CD4-positive, alpha-beta T cell treated with Interleukin-10 for 1 hour (primary cell): ENCODE data around the gene SHLD1.

ENCODE experiments used
- DNase-seq: peaks from one replicate; pipeline ENCODE4 v3.0.0-alpha.2; 2020

The SHLD1 gene

GRCh38 chr20:5910186-5910585 is 160.0 kb downstream of the SHLD1 start:
- DNase-seq = no peak

- DNase-seq = no peak
These were observed 163.0 kb downstream of the SHLD1 start for GRCh38 chr20:5913166-5913565.
